Heart left ventricle (tissue), 16 donors: ENCODE data around the gene ROBO1. TPM values are rescaled to one million over a fixed set of nuclear protein-coding genes. Genes with fewer than 3 reads are reported as not detected.

Experiments
- ATAC-seq, 4 donors: fragments of 200-7000 bp; cut with Tn5 transposase; one replicate each; pipeline ENCODE4 v1.9.1; 2020 to 2022; ENCODE audit warnings: moderate library complexity in 4 of 4, mild to moderate bottlenecking in 3 of 4, moderate number of reproducible peaks in 1 of 4
- DNase-seq, 5 donors: peaks; one replicate each; pipeline ENCODE4 v3.0.0-alpha.2; 2020
- H3K27ac ChIP-seq, 12 donors: fragments of 200-600 bp; sonication (generic) in 4 of 12; one replicate each; pipeline versions ENCODE4 v1.5.0 to v1.8.0; 2016 to 2022; ENCODE audit warnings: mild to moderate bottlenecking in 2 of 12
- H3K27me3 ChIP-seq, 9 donors: fragments of 200-600 bp; sonication (generic) in 2 of 9; one replicate each; pipeline versions ENCODE4 v1.5.1 to v1.8.0; 2016 to 2022; ENCODE audit warnings: mild to moderate bottlenecking in 3 of 9
- H3K36me3 ChIP-seq, 9 donors: fragments of 200-600 bp; sonication (generic) in 2 of 9; one replicate each; pipeline versions ENCODE4 v1.5.0 to v1.8.0; 2018 to 2022; ENCODE audit warnings: mild to moderate bottlenecking in 2 of 9
- H3K4me1 ChIP-seq, 12 donors: fragments of 200-600 bp; sonication (generic) in 4 of 12; one replicate each; pipeline versions ENCODE4 v1.5.0 to v1.8.0; 2016 to 2022; ENCODE audit warnings: mild to moderate bottlenecking in 3 of 12
- H3K4me3 ChIP-seq, 12 donors: fragments of 200-600 bp; sonication (generic) in 4 of 12; one replicate each; pipeline versions ENCODE4 v1.5.0 to v1.8.0; 2017 to 2022; ENCODE audit warnings: mild to moderate bottlenecking in 9 of 12, moderate library complexity in 4 of 12
- H3K9me3 ChIP-seq, 12 donors: fragments of 200-600 bp; sonication (generic) in 4 of 12; one replicate each; pipeline versions ENCODE4 v1.5.0 to v1.8.0; 2016 to 2022; ENCODE audit warnings: mild to moderate bottlenecking in 1 of 12
- CTCF ChIP-seq, 12 donors: fragments of 200-600 bp; sonication (generic) in 4 of 12; IDR thresholded peaks; one replicate each; pipeline versions ENCODE4 v1.5.0 to v1.8.0; 2018 to 2022; ENCODE audit warnings: antibody characterized with exemption in 12 of 12, mild to moderate bottlenecking in 5 of 12
- POLR2A ChIP-seq, 2 donors: fragments of 450-650 bp; IDR thresholded peaks; one replicate each; pipeline ENCODE4 v1.6.1; 2017; ENCODE audit warnings: antibody characterized with exemption in 2 of 2, mild to moderate bottlenecking in 2 of 2, moderate library complexity in 2 of 2
- WGBS, 4 donors: extraction: QIAGEN DNeasy Blood & Tissue Kit in 2 of 4; methylation state at CpG; one replicate each; pipeline versions ENCODE4 v1.1.5 to v1.1.7; 2013 to 2018; 5-methylcytosine and 5-hydroxymethylcytosine counted together
- intact Hi-C, 10 donors: fragments of 100-400 bp; cut with DNase I; formaldehyde crosslinking; loops; one replicate each; pipeline versions ENCODE4 v1.11.1 to v1.14.2; 2022
- polyA plus RNA-seq, 2 donors: library from polyadenylated mRNA; stranded (reverse); fragments of 200-250 nt; gene quantifications; one replicate each; pipeline ENCODE4 v1.2.3, GENCODE V29; 2013
- total RNA-seq, 9 donors: library from RNA; depleted of rRNA in 2 of 9; stranded (reverse); fragments of >200 nt in 2 of 9; fragmentation: NEBNext Ultra II Directional in 3 of 9; extraction: Animal tissue kit (Norgen Biotek cat#: 25700) in 3 of 9; gene quantifications; one replicate each; pipeline versions ENCODE4 v1.1.0 to v1.2.4, GENCODE V29; 2016 to 2023
- donor health status: ischemic (EF 13 %, LVEDD 7.1; RV severe dilation, severe dysfunction).
- donor health status: healthy with polysubstance abuse.
- donor health status: DM: no; HTN: yes; CAD: no.
- donor health status: DM: no; HTN: no; CAD: no.
- donor health status: ischemic (EF 25% LVEDD 6.9; RV normal size, moderate dysfunction).
- donor health status: ischemic (EF 25% LVEDD 5.7; RV mildly dilated, moderate dysfunction).
- donor health status: healthy.
- donor health status: DM: yes; HTN: yes; CAD: no.
- donor health status: ischemic (EF 35%, LVEDD 5.7; RV mildly dilated, moderate dysfunction).
- donor health status: nonischemic (EF 11% LVEDD 7.7; RV severe dilation, severe dysfunction).
- donor health status: DM: yes; HTN: yes; CAD: no.
- donor health status: PGD.
- donor health status: ischemic (EF 29% LVEDD 5.4; RV normal size, mild dysfunction).
- donor health status: nonischemic (EF 23%, LVEDD 6.1; RV moderate dilation, normal function).

ROBO1 gene
- total and polyA plus RNA-seq, 11 donors, result 1.4 to 14.8 (median 5.7) TPM

- Histone ChIP-seq H3K36me3 (no peaks in the 10 kb centered on the region), H3K27ac (no peak overlapping the region), H3K4me3 (no peak overlapping the region), H3K9me3 (no peaks in the 10 kb centered on the region), H3K27me3 (no peaks in the 10 kb centered on the region), H3K4me1 (no peaks in the 10 kb centered on the region)
- TF ChIP-seq CTCF (IDR thresholded peaks at IDR 0.05), result no peak
- no peak for TF ChIP-seq POLR2A (IDR thresholded peaks at IDR 0.05)
- DNase-seq (no peak), ATAC-seq (no peak)
- intact Hi-C loops, result no loop called here
- 37 to 52% (median 49%) methylated on average over 1 of the region's 1 CpG for WGBS, 4 donors
These were observed 362.6 kb downstream of the ROBO1 start for GRCh38 chr3:79405183-79405582.

- Histone ChIP-seq H3K4me3 (no peak overlapping the region), H3K27me3 (no peaks in the 10 kb centered on the region), H3K4me1 (no peaks in the 10 kb centered on the region), H3K27ac (no peak overlapping the region), H3K36me3 (no peaks in the 10 kb centered on the region), H3K9me3 (no peaks in the 10 kb centered on the region)
- DNase-seq, result no peak
- no peak for TF ChIP-seq CTCF (IDR thresholded peaks at IDR 0.05)
- TF ChIP-seq POLR2A (IDR thresholded peaks at IDR 0.05), result no peak
- intact Hi-C loops, result no loop called here
- ATAC-seq, result no peak
- WGBS, 4 donors, result 76 to 88% (median 85%) methylated on average over 2 of the region's 2 CpGs
These were observed 371.2 kb downstream of the ROBO1 start for GRCh38 chr3:79396595-79396994.

GRCh38 chr3:79392479-79392878, 375.3 kb downstream of the ROBO1 start:
- WGBS, 4 donors, result 87 to 90% (median 88%) methylated on average over 1 of the region's 1 CpG
- no peak for ATAC-seq
- intact Hi-C loops, result no loop called here

GRCh38 chr3:79390352-79390751, 377.4 kb downstream of the ROBO1 start:
- Histone ChIP-seq H3K27ac (no peak overlapping the region), H3K9me3 (no peaks in the 10 kb centered on the region), H3K4me1 (no peaks in the 10 kb centered on the region), H3K27me3 (no peaks in the 10 kb centered on the region), H3K36me3 (no peaks in the 10 kb centered on the region), H3K4me3 (no peak overlapping the region)
- 80 to 87% (median 86%) methylated on average over 2 of the region's 2 CpGs for WGBS, 4 donors
- no peak for DNase-seq
- no peak for ATAC-seq
- TF ChIP-seq CTCF (IDR thresholded peaks at IDR 0.05) (no peak), POLR2A (IDR thresholded peaks at IDR 0.05) (no peak)
- intact Hi-C loops, result no loop called here

More at GRCh38 chr3:79392479-79392878, 375.3 kb downstream of the ROBO1 start:
- H3K36me3 ChIP-seq, result no peaks in the 10 kb centered on the region
- no peaks in the 10 kb centered on the region for H3K4me1 ChIP-seq
- no peaks in the 10 kb centered on the region for H3K27me3 ChIP-seq
- no peak overlapping the region for H3K4me3 ChIP-seq
- DNase-seq, result no peak
- no peaks in the 10 kb centered on the region for H3K9me3 ChIP-seq
- TF ChIP-seq POLR2A (IDR thresholded peaks at IDR 0.05) (no peak), CTCF (IDR thresholded peaks at IDR 0.05) (no peak)
- H3K27ac ChIP-seq, result no peak overlapping the region
